A549 (cell line): Measurements from ENCODE around the gene TC2N. TPM values are rescaled to one million over a fixed set of nuclear protein-coding genes. Genes with fewer than 3 reads are reported as not detected.

Source experiments
- ATAC-seq, 2 experiments: fragments of 200-7000 bp in 1 of 2; fragments of >200 bp in 1 of 2; cut with Nextera tagmentation in 1 of 2; cut with Tn5 transposase in 1 of 2; 3 replicates each; pipeline versions ENCODE4 v1.8.0 to v1.9.1; 2018 to 2020; ENCODE audit warnings: mild to moderate bottlenecking in 1 of 2, moderate library complexity in 1 of 2
- CTCF ChIA-PET: fragments of 300-600 bp; sonication (Branson Sonifier 250); formaldehyde crosslinking; extraction: SDS; loops from one replicate; lab custom pipeline; 2021; ENCODE audit warnings: antibody characterized with exemption, inconsistent platforms; lab: Yijun Ruan, JAX
- POLR2A ChIA-PET: fragments of 350-600 bp; formaldehyde crosslinking; extraction: SDS; loops from one replicate; lab custom pipeline; 2021; ENCODE audit warnings: antibody characterized with exemption, inconsistent platforms; lab: Yijun Ruan, JAX
- DNase-seq, 2 experiments: peaks; one replicate each; pipeline versions ENCODE4 v3.0.0 to v3.0.0-alpha.2; 2011 to 2016; ENCODE audit warnings: low read depth in 1 of 2, low spot score in 1 of 2
- FAIRE-seq: peaks from 2 replicates; lab custom pipeline; 2011; peaks lifted over from hg19 to GRCh38; lab: Jason Lieb, UNC
- H3K27ac ChIP-seq, 2 experiments: fragments of >200 bp; sonication (Bioruptor Twin); formaldehyde crosslinking; 3 replicates each; pipeline ENCODE4 v1.5.1; 2016 to 2017
- H3K4me1 ChIP-seq: fragments of >200 bp; sonication (Bioruptor Twin); formaldehyde crosslinking; 3 replicates; pipeline ENCODE4 v1.6.1; 2016
- H3K4me2 ChIP-seq: fragments of >200 bp; sonication (Bioruptor Twin); formaldehyde crosslinking; 3 replicates; pipeline ENCODE4 v1.6.1; 2016
- H3K4me3 ChIP-seq: fragments of >200 bp; sonication (Bioruptor Twin); formaldehyde crosslinking; 3 replicates; pipeline ENCODE4 v1.5.1; 2016
- H3K9me3 ChIP-seq: fragments of >200 bp; sonication (Bioruptor Twin); formaldehyde crosslinking; 3 replicates; pipeline ENCODE4 v1.6.1; 2016
- BHLHE40 ChIP-seq: IDR thresholded peaks from 2 replicates; pipeline ENCODE4 v1.6.1; 2012; ENCODE audit warnings: low read depth, low read length, inconsistent platforms
- CBX8 ChIP-seq: fragments of 200-600 bp; sonication (generic); IDR thresholded peaks from 2 replicates; pipeline ENCODE4 v1.6.1; 2016
- CHD2 ChIP-seq: fragments of 150-350 bp; IDR thresholded peaks from 2 replicates; pipeline ENCODE4 v1.6.1; 2014; ENCODE audit warnings: low read length; ENCODE audit not compliant: partially characterized antibody
- EHF ChIP-seq: fragments of 250-450 bp; sonication (Bioruptor Pico); IDR thresholded peaks from 2 replicates; pipeline ENCODE4 v1.5.0; 2020; ENCODE audit warnings: mild to moderate bottlenecking
- ELK1 ChIP-seq: fragments of 150-350 bp; IDR thresholded peaks from 2 replicates; pipeline ENCODE4 v1.6.1; 2014; ENCODE audit warnings: low read depth, mild to moderate bottlenecking, low read length
- FOSB ChIP-seq: fragments of 250-450 bp; sonication (Bioruptor Pico); IDR thresholded peaks from 2 replicates; pipeline ENCODE4 v1.5.0; 2020; ENCODE audit warnings: mild to moderate bottlenecking, moderate library complexity
- FOSL2 ChIP-seq, 2 experiments: fragments of 450-650 bp in 1 of 2; fragments of >200 bp in 1 of 2; sonication (Bioruptor Twin) in 1 of 2; formaldehyde crosslinking; IDR thresholded peaks; 2 replicates each; pipeline versions ENCODE4 v1.5.0 to v1.6.1; 2016 to 2020; ENCODE audit warnings: mild to moderate bottlenecking in 1 of 2, moderate library complexity in 1 of 2
- FOXS1 ChIP-seq: fragments of 250-450 bp; sonication (Bioruptor Pico); IDR thresholded peaks from 2 replicates; pipeline ENCODE4 v1.5.0; 2020; ENCODE audit warnings: mild to moderate bottlenecking, moderate library complexity
- HDAC2 ChIP-seq: fragments of 200-600 bp; sonication (generic); IDR thresholded peaks from 2 replicates; pipeline ENCODE4 v1.6.1; 2016
- HES2 ChIP-seq: fragments of >200 bp; sonication (Bioruptor Twin); formaldehyde crosslinking; IDR thresholded peaks from 2 replicates; pipeline ENCODE4 v1.6.1; 2016
- HEYL ChIP-seq: fragments of 250-450 bp; sonication (Bioruptor Pico); IDR thresholded peaks from 2 replicates; pipeline ENCODE4 v1.8.0; 2021; ENCODE audit warnings: mild to moderate bottlenecking, moderate library complexity
- HOXB5 ChIP-seq: fragments of 250-450 bp; sonication (Bioruptor Pico); IDR thresholded peaks from 2 replicates; pipeline ENCODE4 v1.5.0; 2020; ENCODE audit warnings: mild to moderate bottlenecking, moderate library complexity
- JUNB ChIP-seq: fragments of >200 bp; sonication (Bioruptor Twin); formaldehyde crosslinking; IDR thresholded peaks from 2 replicates; pipeline ENCODE4 v1.6.1; 2016
- KDM1A ChIP-seq: fragments of 200-600 bp; sonication (generic); IDR thresholded peaks from 2 replicates; pipeline ENCODE4 v1.6.1; 2016; ENCODE audit warnings: low read depth, mild to moderate bottlenecking
- MAFK ChIP-seq: fragments of 450-650 bp; IDR thresholded peaks from 2 replicates; pipeline ENCODE4 v1.6.1; 2014; ENCODE audit not compliant: partially characterized antibody
- MAZ ChIP-seq: fragments of 150-350 bp; IDR thresholded peaks from 2 replicates; pipeline ENCODE4 v1.6.1; 2014; ENCODE audit warnings: antibody characterized with exemption, low read depth, low read length, borderline replicate concordance
- MYC ChIP-seq: IDR thresholded peaks from 2 replicates; pipeline ENCODE4 v1.6.1; 2012; ENCODE audit warnings: mild to moderate bottlenecking, inconsistent platforms, low read length, improper control_type of control experiment, borderline replicate concordance
- NFE2L2 ChIP-seq: fragments of 150-350 bp; conservative IDR thresholded peaks from 2 replicates; pipeline ENCODE4 v1.6.1; 2014; ENCODE audit warnings: low read length
- NPAS2 ChIP-seq: fragments of 250-450 bp; sonication (Bioruptor Pico); IDR thresholded peaks from 2 replicates; pipeline ENCODE4 v1.8.0; 2022; ENCODE audit warnings: mild to moderate bottlenecking, moderate library complexity, borderline replicate concordance
- PHF8 ChIP-seq: fragments of 200-600 bp; sonication (generic); IDR thresholded peaks from 2 replicates; pipeline ENCODE4 v1.6.1; 2016; ENCODE audit warnings: low read depth, mild to moderate bottlenecking, antibody characterized with exemption, moderate library complexity, borderline replicate concordance
- POLR2A ChIP-seq: IDR thresholded peaks from 2 replicates; pipeline ENCODE4 v1.6.1; 2012; ENCODE audit warnings: mild to moderate bottlenecking, low read length
- RCOR1 ChIP-seq: fragments of 150-350 bp; IDR thresholded peaks from 2 replicates; pipeline ENCODE4 v1.6.1; 2014; ENCODE audit warnings: antibody characterized with exemption, low read length, low read depth
- ZFP36 ChIP-seq: fragments of 450-650 bp; IDR thresholded peaks from 2 replicates; pipeline ENCODE4 v1.6.1; 2014; ENCODE audit warnings: borderline replicate concordance; ENCODE audit not compliant: partially characterized antibody
- WGBS: methylation state at CpG from one replicate; pipeline ENCODE4 v1.1.6; 2017; ENCODE audit errors: missing lambda C conversion rate; 5-methylcytosine and 5-hydroxymethylcytosine counted together
- polyA plus RNA-seq, 4 experiments: library from polyadenylated mRNA; depleted of rRNA in 3 of 4; stranded (reverse); fragments of >200 nt; fragmentation: RNase III in 1 of 4; extraction: RNeasy Plus Mini Kit Qiagen cat#74134 plus additional on column Dnase treatment in 1 of 4; gene quantifications; 2 replicates in 3 of 4; 3 replicates in 1 of 4; pipeline ENCODE4 v1.2.3, GENCODE V29; 2011 to 2017
- TF ChIP-seq, protein P1 (sequence below): fragments of 250-450 bp; sonication (Bioruptor Pico); IDR thresholded peaks from 2 replicates; pipeline ENCODE4 v1.5.0; 2021; ENCODE audit warnings: mild to moderate bottlenecking, moderate library complexity, borderline replicate concordance

The TC2N gene
- polyA plus RNA-seq, 2 of the 4 experiments (the other 2 are of a cell fraction): 0.43 to 5.5 TPM

GRCh38 chr14:91857614-91858013, 9.7 kb downstream of the TC2N start (continued):
- TF ChIP-seq MAFK: no peak
- no peak for TF ChIP-seq MYC
- TF ChIP-seq FOSL2 (IDR thresholded peaks at IDR 0.05): no peak
- TF ChIP-seq FOSL2 (CRISPR knock-in tag; IDR thresholded peaks at IDR 0.05): no peak
- TF ChIP-seq HDAC2: no peak
- TF ChIP-seq HEYL: no peak
- no peak for TF ChIP-seq FOSB
- no peak for TF ChIP-seq HOXB5
- TF ChIP-seq KDM1A: no peak
- TF ChIP-seq HES2: no peak
- TF ChIP-seq MAZ: no peak

- ATAC-seq: no peak
- TF ChIP-seq NPAS2 (CRISPR knock-in tag) (no peak), HEYL (no peak), JUNB (no peak), EHF (CRISPR knock-in tag) (no peak), NFE2L2 (no peak), BHLHE40 (no peak), ZFP36 (no peak), FOXS1 (no peak), POLR2A (no peak), PHF8 (no peak), HDAC2 (no peak), CBX8 (no peak), CHD2 (no peak), ELK1 (no peak)
- TF ChIP-seq, protein P1, sequence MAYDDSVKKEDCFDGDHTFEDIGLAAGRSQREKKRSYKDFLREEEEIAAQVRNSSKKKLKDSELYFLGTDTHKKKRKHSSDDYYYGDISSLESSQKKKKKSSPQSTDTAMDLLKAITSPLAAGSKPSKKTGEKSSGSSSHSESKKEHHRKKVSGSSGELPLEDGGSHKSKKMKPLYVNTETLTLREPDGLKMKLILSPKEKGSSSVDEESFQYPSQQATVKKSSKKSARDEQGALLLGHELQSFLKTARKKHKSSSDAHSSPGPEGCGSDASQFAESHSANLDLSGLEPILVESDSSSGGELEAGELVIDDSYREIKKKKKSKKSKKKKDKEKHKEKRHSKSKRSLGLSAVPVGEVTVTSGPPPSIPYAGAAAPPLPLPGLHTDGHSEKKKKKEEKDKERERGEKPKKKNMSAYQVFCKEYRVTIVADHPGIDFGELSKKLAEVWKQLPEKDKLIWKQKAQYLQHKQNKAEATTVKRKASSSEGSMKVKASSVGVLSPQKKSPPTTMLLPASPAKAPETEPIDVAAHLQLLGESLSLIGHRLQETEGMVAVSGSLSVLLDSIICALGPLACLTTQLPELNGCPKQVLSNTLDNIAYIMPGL (CRISPR knock-in tag): no peak
- TF ChIP-seq, all 56 proteins: peak for 0
- DNase-seq (no peak), FAIRE-seq (no peak)
- CTCF ChIA-PET: interaction anchor here (0.8 kb wide), 1 partner anchor 58 kb away, joined by 3 read pairs; no protein-coding TSS in a partner anchor
- Histone ChIP-seq H3K27ac (no peak overlapping the region), H3K9me3 (no peaks in the 10 kb centered on the region), H3K4me2 (no peak overlapping the region), H3K4me1 (peaks cover 10% of the 10 kb centered on the region; the same call in 2 of the 3 replicates), H3K4me3 (no peak overlapping the region)
- POLR2A ChIA-PET: no interaction called here
- 51% methylated on average over 2 of the region's 2 CpGs for WGBS
Measured at GRCh38 chr14:91854327-91854934, 12.9 kb downstream of the TC2N start.

- ChIA-PET POLR2A (no interaction called here), CTCF (interaction anchor here (1.0 to 1.4 kb wide), 2 partner anchors 8 to 11 kb away, joined by 3 to 4 read pairs; no protein-coding TSS in a partner anchor)
- WGBS: 0% methylated on average over 1 of the region's 1 CpG
- Histone ChIP-seq H3K4me3 (no peak overlapping the region), H3K27ac (no peak overlapping the region), H3K4me1 (no peaks in the 10 kb centered on the region), H3K4me2 (no peak overlapping the region), H3K9me3 (no peaks in the 10 kb centered on the region)
- no peak for ATAC-seq
- TF ChIP-seq RCOR1: no peak
- no peak for FAIRE-seq
- no peak for DNase-seq
Measured at GRCh38 chr14:91851563-91851962, 15.8 kb downstream of the TC2N start.
